HL-60/S4 (cell line): ENCODE data around the gene KIAA0825.

Experiments used
- in situ Hi-C: fragments of 300-500 bp; cut with MboI; formaldehyde crosslinking; loops from 2 replicates; pipeline ENCODE4 v1.14.3; 2022; ENCODE audit warnings: low sequenced_read_pairs

The KIAA0825 gene

DNA sequence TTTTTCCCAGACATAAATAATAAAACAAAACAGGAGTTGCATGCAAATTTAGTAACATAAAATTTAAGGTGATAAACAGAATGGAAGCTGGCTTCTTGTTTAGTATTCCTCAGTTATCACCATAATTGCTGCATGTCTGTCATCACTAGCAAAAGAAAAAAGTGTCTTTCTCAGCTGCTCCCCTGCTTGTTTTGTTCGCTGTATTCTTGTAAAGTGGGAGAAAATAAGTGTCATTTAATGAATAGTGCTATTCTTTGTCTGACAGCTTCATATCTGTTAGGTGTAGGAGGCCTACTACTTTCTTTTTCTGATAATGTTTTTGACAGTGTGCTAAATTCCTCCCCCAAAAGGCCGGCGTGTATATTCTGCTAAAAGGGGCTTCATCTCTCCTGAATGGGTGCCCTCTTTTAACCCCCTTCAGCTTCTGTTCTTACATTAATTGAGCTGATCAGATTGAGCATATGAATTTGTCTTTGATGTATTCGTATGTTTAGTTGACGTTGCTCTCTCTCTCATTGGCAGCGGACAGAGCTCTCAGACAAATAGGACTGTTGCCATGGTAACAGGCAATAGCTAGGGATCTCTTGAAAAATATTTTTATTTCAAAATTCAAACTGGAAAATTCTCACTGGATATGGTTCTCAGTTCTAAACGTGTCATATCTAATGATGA is 303.8 kb downstream of the KIAA0825 start:
- in situ Hi-C loops: no loop called here

DNA sequence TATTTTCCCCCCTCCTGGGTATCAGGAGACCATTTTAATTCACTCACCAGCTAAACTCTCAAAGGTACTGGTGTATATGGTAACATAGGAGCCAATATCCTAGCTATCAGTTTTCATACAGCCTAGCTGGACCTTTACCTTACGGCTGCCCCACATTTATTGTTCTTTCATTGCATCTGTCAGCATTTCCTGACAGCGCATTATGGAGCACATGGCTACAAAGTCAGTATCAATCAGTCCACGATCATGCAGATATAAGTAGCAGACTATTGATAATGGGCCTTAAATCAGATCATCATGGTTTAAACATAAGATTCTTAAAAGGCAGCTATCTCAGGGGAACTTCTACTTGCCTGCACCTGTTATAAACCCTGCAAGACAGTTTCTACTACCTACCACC is 304.7 kb downstream of the KIAA0825 start:
- in situ Hi-C loops: no loop called here

DNA sequence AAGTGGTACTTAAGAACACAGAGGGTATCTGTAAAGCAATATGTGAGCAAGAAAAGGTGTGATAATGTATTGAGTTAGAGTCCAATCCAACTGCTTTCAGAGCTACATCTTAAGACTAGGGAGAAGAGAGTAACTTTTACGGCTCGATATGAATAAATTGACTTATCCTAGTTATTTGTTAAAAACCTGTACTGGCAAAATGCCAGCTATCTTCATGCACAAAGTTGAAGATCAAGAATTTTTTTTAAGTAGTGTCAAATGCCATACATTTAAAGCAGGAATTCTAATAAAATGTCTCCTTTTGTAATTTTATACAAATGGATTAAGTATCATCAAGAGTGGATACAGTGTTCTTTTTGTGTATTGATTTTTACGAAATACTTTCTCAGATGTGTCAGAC is 305.2 kb downstream of the KIAA0825 start:
- in situ Hi-C loops: no loop called here

DNA sequence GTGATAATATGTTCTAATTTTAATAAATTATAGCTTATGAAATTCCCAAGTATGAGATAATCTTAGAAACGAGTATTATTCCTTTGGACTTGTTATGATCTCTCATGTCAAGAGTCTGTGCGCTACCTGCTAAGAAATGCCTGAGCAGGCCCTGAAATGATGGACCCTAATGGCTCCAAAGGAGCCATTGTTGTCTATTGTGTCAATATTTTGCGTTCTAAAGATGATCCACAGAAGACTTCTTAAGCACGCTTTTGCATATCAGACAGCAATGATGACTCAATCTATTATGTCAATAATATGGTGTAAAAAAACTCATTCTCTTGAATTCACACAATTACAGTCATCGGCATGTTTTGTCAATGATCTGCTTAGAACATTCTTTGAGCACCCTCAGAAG is 306.1 kb downstream of the KIAA0825 start:
- in situ Hi-C loops: no loop called here

DNA sequence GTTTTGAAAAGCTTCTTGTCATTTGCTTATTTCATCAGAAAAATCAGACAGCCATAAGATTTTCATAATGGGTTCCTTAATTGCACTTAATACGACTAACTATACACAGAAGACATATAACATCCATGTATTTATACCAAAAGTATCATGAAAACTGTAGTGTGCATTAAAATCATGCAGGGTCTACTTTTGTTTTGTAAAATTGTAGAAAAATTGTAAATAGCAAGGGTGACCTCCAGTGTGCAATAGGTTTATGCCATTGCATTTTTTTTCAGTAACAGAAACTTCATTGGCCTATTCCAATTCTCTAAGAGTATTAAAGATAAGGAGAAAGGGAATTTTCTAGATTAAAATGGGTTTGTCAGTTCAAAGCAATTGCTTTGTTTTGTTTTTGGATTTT is 307.6 kb downstream of the KIAA0825 start:
- in situ Hi-C loops: no loop called here

DNA sequence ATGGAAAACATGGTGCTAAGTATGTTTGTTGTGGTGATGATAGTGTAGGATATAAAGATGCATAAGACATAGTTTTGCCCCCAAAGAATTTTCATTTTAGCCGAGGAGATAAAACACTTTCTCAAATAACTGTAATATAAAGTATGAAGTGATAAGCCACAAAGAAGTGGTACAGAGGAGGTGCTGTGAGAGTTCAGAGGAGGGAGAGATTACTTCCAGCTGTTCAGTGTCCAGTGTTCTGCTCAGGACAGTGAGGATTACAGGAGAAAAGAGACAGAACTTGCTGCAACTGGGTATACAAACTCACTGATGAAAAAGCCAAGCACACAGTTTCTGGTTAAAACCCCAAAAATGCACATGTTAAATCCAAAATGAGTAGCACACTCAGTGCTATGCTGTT is 309.3 kb downstream of the KIAA0825 start:
- in situ Hi-C loops: no loop called here

DNA sequence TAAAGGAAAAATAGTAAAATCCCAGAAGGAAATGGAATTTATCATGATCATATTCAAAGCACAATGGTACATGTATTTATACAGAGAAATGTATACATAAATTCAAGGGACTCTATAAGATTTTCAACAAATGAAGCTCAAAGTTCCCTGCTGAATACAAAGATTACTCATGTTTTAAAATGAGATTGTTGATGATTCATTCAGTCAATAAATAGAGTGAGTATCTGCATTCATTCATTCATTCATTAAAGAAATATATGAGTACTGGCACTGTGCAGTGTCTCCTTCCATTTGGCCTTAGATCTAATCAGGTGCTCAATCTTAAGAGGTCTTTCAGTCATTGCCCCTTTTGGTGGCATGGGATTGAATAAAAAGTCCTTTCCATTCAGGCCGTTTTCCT is 310.0 kb downstream of the KIAA0825 start:
- in situ Hi-C loops: no loop called here

DNA sequence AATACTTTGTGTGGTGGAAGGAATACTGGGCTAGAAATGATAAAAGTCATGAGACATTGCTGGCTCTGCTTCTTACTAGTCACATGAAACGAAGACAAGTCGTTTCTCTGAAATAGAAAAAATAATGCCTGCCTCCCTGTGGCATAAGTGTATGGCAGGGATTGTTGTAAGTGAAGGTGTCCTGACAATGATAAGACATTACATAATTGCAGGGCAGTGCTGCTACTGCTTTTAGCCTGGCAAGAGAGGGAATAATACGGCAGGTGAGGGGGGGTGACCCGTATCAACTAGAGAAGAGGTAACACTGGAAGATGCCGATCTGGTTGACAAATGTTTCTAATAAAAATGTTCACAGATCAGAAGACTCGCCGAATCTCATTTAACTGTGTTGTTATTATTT is 314.3 kb downstream of the KIAA0825 start:
- in situ Hi-C loops: no loop called here

DNA sequence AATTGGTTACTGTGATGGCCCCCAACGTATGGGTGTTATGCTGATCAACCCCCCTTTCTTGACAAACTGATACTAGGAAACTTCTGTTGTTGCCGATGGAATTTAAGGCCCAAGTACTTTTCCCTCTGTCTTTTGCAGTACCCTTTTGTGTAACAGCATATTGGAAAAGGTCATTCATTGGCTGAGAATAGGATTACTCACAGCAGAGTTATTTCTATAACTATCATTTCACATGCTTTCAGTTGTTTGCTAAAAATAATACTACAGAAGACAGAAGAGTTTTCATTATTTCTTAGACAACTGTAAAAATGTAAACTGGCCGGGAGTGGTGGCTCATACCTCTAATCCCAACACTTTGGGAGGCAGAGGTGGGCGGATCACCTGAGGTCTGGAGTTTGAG is 329.5 kb downstream of the KIAA0825 start:
- in situ Hi-C loops: no loop called here

DNA sequence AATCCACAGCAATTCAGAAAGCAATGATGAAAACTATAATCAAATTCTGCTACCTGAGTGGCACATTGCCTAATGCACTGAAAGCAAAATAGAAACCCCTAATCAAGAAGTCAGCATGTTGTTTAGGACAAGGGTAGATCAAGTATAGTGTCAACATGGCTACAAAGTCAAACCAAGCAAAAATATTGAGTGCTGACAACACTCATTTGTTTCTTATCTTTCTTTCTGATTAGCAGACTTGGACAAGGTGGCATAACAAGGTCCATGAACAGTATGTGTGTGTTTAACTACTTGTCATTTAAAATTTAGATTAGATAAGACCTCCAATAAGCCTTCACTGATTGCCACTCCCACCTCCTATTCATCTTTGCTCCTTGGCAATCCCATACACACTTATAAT is 332.4 kb downstream of the KIAA0825 start:
- in situ Hi-C loops: no loop called here

DNA sequence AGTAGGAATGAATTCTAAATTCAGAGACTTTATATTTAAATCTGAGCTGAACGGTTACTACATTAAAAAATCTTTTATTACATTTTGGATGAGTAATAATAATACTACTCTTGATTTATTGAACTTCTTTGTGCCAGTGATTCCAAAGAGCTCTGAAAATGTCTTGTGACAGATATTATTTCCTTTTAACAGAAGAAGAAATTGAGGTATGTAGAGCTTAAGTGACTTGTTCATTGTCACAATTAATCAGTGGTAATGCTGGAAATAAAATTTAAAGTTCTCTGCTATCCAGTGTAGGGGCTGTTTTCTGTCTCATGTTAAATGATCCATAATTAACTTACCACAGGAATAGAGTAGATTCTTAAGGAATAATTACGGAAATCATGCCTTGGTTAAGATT is 335.3 kb downstream of the KIAA0825 start:
- in situ Hi-C loops: no loop called here

DNA sequence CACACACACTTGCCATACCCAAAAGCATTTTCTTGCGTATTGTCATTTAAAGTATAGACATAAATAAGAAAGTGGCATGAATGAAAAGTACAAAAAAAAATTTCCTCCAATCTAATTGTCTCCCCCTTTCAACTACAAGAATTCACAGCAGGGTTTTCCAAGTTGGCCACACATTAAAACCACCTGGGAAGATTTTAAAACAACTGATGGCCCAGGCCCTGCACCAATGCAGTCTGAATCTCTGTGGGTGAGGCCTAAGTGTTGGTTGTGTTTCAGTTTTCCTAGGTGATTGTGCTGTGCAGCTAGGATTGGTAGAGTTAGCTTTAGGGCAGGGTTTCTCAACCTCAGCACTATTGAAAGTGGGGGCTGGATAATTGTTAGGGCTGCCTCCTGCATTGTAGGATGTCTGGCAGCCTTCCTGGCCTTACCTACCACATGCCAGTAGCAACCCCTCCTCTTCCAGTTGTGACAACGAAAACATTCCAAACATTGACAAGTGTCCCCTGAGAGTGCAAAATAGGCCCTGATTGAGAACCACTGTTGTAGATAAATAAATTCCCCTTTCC is 337.1 kb downstream of the KIAA0825 start:
- in situ Hi-C loops: no loop called here

DNA sequence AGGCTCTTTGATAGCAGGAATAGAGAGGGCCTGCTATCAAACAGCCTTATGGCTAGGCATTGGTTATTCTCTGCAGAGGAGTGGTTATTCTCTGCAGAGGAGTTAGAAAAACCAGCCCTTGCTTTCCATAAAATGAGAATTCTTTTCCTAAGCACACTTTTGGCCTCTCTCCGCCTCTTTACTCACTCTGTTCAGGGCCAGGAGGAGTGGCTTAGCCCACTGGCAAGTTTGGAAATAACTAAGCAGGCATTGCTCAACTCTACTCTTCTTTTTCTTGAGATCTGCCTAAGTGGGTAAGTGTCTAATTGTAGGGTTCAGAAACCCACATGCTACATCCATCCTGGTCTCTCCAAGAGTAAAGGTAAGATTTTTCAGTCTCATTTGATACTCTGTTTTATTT is 341.7 kb downstream of the KIAA0825 start:
- in situ Hi-C loops: no loop called here

DNA sequence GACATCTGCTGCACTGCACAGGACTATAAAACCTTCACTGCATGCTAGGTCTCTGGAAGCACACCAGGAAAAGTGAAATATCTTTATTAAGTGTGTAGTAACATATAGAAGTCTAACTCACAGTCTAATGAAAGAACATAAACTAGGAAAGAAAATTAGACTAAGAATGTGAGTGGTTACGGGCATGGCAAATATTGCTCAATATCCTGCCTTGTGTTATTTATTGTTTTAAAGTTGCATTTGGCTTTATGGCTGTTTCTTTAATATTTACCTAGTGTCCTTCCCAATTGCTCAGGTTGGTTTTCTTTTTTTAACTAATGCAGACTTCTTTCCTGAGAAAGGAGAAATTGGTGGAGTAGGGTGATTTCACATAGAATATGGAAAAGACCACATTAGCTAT is 342.4 kb downstream of the KIAA0825 start:
- in situ Hi-C loops: no loop called here

DNA sequence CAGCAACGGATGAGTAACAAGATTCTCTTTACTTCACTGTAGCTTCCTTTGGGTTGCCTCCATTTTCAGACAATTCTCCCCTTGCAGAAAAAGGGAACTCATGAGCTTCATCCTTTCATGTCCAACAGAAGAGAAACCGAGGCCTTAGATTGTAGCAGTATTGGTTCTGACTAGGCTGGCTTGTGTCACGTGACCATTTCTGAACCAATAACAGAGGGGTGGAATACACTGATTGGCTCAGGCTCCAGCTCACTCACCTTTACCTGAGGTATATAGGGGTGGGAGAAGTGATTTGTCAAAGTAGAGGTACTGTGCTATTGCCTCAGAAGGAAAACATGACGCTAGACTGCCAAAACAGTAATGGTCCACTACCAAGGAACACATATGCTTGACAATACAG is 343.7 kb downstream of the KIAA0825 start:
- in situ Hi-C loops: no loop called here

DNA sequence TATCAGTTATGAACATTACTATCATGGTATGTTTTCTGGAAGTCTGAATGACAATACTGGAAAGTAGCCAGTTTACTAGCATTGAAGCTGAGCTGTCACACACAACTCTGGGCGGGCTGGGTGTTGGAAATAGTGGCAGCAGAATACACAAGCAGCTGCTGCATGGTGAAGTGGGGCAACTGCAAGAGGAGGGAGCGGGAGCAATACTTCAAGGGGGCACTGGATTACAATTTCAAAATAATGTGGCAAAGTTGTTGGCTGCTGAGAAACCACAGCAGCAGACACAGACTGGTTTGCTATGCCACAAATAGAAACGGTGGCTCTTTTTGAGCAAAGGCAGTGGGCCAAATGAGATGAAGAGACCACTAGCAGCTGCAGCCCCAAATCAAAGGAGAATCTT is 350.2 kb downstream of the KIAA0825 start:
- in situ Hi-C loops: no loop called here

DNA sequence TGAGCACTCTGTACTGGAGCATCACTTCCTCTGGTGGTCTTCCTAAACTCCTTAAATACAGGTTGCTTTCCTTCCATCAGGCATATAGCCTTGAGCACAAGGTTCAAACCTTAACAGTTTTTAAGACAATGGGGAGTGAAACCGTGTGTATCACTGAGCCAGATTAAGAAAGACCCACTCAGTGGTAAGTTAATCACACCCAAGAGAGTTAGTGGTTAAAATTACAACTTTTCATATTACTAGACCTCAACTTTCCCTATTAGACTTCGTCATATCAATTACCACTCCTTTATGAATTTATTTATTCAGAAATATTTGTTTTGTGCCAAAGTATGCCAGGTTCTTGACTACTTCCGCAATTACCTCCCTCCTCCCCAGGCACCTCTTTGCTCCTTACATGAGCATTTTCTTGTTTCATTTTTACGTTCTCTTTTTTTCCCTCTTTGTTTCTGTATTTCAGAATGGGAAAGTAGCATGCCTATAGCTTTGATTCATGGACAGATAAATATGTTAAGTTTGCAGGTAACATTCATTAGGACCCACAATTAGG is 351.0 kb downstream of the KIAA0825 start:
- in situ Hi-C loops: no loop called here

DNA sequence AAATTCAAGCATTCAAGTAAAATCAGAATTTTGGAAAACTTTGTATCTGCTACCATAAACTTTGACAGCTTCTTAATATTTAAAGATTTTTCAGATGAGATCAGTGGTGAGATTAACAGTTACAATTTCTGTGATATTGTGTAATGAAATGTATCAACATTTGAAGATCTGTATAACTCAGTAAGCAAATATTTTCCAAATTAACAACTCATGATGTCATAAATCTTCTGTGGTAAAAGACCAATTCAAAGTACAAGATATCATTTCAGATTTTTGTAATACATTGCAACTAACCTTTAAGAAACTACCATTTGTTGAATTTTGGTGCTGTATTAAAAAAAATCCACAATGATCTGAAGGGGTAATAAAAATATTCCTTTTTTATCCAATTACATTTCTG is 352.2 kb downstream of the KIAA0825 start:
- in situ Hi-C loops: no loop called here

DNA sequence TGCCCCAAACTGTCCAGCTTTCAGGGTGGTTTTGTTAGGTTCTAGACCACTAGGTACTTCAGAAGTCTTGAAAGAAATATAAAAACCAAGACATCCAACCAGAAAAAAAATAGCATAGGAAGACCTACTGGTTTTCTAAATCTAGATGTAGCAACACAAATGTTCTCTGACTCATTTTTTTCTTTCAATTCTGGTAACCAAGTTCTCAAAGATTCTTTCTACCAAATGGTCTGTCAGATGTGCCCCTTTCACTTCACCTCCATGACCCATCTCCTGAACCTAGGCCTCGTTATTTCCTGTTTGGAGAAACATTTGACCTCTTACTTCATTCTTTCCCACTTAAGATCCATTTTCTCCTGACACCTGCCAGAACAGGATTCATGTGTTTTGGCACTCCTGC is 355.3 kb downstream of the KIAA0825 start:
- in situ Hi-C loops: no loop called here

DNA sequence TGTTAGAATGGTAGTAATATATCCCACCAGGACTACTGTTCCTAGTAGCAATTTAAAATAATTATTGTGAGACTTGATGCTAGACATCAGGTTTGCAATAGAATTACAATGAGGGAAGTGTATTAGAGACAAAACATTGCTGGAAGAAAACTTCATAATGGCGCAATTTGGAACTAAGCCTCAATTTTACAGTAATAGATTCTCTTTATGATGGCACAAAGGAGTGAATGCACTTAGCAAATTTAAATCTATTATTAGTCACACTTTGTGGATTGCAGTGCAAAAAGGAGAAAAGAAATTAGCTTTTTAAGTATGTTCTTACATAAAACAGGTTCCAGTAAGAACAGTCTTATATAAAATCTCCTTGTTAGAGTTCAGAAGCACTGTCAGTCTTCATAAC is 358.3 kb downstream of the KIAA0825 start:
- in situ Hi-C loops: no loop called here

DNA sequence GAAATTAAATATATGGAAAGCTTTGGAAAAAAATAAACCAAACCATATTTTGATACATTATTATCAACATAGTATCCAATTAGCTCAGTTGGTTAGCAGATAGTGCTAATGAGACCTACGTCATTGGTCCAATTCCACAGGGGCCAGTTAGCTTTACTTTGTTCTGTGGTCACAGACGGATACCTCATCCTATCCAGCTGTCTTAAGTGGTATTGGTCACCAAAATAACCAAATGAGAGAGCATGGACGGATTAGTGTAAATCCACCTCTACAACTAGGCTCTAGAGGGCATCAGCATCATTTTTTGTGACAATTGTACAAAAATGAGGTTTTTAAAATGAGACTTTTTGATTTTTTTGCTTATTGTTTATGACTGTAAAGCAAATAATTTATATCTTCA is 364.2 kb downstream of the KIAA0825 start:
- in situ Hi-C loops: no loop called here

DNA sequence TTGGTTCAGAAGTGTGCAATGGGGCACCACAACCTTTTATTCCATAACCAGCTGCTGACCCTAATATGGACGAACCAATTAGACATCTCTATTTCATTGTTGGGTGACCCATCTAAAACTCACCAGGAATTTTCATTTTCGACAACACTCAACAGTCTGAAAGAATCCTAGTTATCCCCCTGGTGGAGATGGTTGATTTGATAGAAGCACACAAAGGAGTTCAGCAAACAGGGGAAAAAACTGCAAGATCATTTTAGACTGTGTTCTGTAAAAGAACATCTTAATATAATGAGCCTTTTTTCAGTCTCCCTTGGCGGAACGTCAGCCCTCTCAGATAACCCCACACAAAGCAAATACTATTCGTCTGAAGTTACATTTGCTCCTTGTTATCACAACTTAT is 367.4 kb downstream of the KIAA0825 start:
- in situ Hi-C loops: no loop called here

DNA sequence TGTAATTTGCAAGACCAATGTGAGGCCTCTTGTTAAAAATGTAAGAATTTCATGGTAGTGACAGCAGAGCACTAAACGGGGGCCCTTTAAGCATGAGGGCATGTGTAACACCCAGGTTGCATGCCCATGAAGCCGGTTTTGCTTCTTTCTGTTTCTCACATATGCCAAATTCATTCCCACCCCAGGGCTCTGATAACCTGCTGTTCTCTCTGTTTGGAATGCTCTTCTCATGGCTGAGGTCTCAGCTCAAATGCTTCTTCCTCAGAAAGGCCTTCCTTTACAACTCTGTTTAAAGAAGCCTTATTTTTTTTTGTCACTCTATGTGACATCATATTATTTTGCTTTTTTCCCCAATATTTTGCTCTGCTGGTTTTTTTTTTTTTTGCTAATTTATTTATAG is 369.0 kb downstream of the KIAA0825 start:
- in situ Hi-C loops: no loop called here
